AG04449 (cell line): Measurements from ENCODE around the gene NME7.

Source experiments
- CTCF ChIA-PET: fragments of 350-600 bp; formaldehyde crosslinking; extraction: SDS; loops from one replicate; lab custom pipeline; 2021; ENCODE audit warnings: antibody characterized with exemption; lab: Yijun Ruan, JAX
- POLR2A ChIA-PET: fragments of 400-600, 350-600 bp; formaldehyde crosslinking; extraction: SDS; loops from one replicate; lab custom pipeline; 2020; ENCODE audit warnings: antibody characterized with exemption, inconsistent platforms; lab: Yijun Ruan, JAX
- DNase-seq: peaks from one replicate; pipeline ENCODE4 v3.0.0-alpha.2; 2010; ENCODE audit warnings: low read depth, low spot score
- H3K4me3 ChIP-seq: 2 replicates; pipeline ENCODE4 v1.5.1; 2011; ENCODE audit warnings: low read depth, mild to moderate bottlenecking, control low read depth, low read length
- CTCF ChIP-seq: IDR thresholded peaks from one replicate; pipeline ENCODE4 v1.5.1; 2011; ENCODE audit warnings: mild to moderate bottlenecking, moderate library complexity, low read length, control low read depth, inconsistent platforms; ENCODE audit not compliant: insufficient read depth; ENCODE audit errors: missing control alignments

Gene NME7

GRCh38 chr1:169141356-169141755, 226.2 kb downstream of the NME7 start:
- DNase-seq = peak; percentile 5
- POLR2A ChIA-PET = interaction anchor here (1.2 kb wide), 1 partner anchor 34 kb away, joined by 3 read pairs; no protein-coding TSS in a partner anchor
- CTCF ChIA-PET = interaction anchor here (0.5 to 1.5 kb wide), 2 partner anchors 34 kb away, joined by 3 to 4 read pairs; no protein-coding TSS in a partner anchor
- TF ChIP-seq CTCF = no peak
- no peak overlapping the region for H3K4me3 ChIP-seq

- no peak for TF ChIP-seq CTCF
- CTCF ChIA-PET = no interaction called here
- POLR2A ChIA-PET = no interaction called here
- H3K4me3 ChIP-seq = no peak overlapping the region
- DNase-seq = no peak
Observed at GRCh38 chr1:169138866-169139670, 228.5 kb downstream of the NME7 start.

- CTCF ChIA-PET = interaction anchor here (1.2 to 1.3 kb wide), 2 partner anchors 9 to 211 kb away, joined by 3 to 4 read pairs; no protein-coding TSS in a partner anchor
- DNase-seq = no peak
- TF ChIP-seq CTCF = no peak
- H3K4me3 ChIP-seq = no peak overlapping the region
- POLR2A ChIA-PET = no interaction called here
Observed at GRCh38 chr1:169137357-169137756, 230.2 kb downstream of the NME7 start.

- no peak overlapping the region for H3K4me3 ChIP-seq
- no peak for TF ChIP-seq CTCF
- ChIA-PET CTCF (interaction anchor here (1.0 to 1.4 kb wide), 3 partner anchors 9 to 483 kb away, joined by 3 to 4 read pairs (median 3); no protein-coding TSS in a partner anchor), POLR2A (no interaction called here)
- no peak for DNase-seq
Observed at GRCh38 chr1:169133801-169134502, 233.6 kb downstream of the NME7 start.

- TF ChIP-seq CTCF = no peak
- no peak for DNase-seq
- ChIA-PET CTCF (interaction anchor here (1.0 to 1.4 kb wide), 4 partner anchors 8 to 530 kb away, joined by 3 to 4 read pairs (median 4); no protein-coding TSS in a partner anchor), POLR2A (no interaction called here)
- H3K4me3 ChIP-seq = no peak overlapping the region
Observed at GRCh38 chr1:169133228-169133576, 234.4 kb downstream of the NME7 start.

GRCh38 chr1:169132512-169133227, 234.9 kb downstream of the NME7 start:
- POLR2A ChIA-PET = no interaction called here
- CTCF ChIA-PET = interaction anchor here (1.0 to 1.2 kb wide), 3 partner anchors 14 to 529 kb away, joined by 3 to 4 read pairs (median 3); no protein-coding TSS in a partner anchor
- no peak overlapping the region for H3K4me3 ChIP-seq
- no peak for TF ChIP-seq CTCF
- DNase-seq = no peak
